ENCODE data around the gene ECE1.
"Not testable (repeated sequence)": the region's sequence is repeated elsewhere in the genome, so short reads cannot be mapped to it uniquely, and the experiment has no call there.

Gene ECE1

DNA sequence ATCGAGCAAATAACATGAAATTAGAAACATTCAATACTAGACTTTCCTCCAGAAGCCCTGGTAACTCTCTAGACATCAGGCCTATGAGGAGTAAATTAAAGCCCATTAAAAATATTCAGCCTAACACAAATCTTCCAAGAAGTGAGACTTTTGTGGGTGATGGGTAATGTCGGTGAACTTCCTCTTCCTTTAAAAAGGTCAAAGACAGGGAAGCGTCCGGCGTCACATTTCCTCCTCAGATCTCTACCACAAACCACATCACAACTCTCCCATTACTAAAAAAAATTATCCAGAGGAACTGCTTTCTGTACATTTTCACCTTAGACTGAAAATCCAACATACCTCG is 115.0 kb downstream of the ECE1 start:
- peak; percentile 84 for DNase-seq

DNA sequence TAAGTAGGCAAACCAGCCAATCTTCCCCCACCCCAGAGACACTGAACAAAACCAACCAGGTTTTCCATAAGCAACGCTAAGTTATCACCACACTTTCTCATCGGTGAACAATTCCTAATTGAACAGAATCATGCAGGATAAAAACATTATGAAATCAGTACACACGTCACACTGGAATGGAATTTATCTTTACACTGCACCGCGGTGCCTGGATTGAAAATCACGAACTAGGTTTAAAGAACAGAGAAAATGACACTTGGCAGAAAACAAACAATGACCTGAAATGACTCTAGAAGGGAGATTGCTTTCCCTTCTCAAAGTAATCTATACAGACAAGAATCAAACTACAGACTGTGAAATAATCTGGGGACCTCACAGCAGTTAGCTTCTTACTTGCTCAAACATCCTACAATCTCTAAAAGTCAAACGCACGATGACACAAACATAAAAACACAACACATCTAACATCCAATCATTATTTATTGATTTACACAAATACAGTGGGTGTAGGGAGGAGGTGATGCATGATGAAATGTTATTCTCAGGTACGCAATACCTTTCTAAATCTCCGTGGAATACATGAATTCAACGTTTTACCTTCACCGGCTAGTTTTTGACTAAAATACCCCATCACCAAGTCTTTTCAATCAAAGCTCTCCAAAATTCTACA is 115.5 kb downstream of the ECE1 start:
- peak; percentile 39 for DNase-seq

DNA sequence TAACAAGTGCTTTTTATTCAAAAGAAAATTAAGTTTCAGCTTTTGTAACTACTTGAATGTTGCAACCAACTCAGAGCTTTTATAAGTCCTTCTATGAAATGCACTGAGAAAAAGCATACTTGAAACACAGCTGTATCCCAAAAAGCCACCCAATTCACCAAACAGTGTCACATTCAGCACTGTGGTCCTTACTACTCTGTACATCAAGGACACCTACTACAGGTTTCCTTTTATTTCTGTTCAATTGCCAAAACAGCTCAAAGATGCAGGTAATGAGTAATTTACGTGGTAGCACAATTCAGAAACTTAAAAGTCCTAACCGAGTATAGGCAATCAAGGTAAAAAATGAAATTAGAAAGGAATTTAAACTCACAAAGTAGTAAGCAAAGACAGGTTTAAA is 116.0 kb downstream of the ECE1 start:
- DNase-seq: no peak

DNA sequence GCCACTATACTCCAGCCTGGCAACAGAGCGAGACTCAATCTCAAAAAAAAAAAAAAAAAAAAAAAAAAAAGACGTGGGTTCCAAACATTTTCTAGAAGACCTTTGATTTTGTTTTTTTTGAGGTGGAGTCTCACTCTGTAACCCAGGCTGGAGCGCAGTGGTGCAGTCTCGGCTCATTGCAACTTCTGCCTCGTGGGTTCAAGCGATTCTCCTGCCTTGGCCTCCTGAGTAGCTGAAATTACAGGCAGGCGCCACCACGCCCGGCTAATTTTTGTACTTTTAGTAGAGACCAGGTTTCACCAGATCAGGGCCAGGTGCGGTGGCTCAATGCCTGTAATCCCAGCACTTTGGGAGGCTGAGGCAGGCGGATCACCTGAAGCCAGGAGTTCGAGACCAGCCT is 117.2 kb downstream of the ECE1 start:
- DNase-seq: not testable (repeated sequence)

DNA sequence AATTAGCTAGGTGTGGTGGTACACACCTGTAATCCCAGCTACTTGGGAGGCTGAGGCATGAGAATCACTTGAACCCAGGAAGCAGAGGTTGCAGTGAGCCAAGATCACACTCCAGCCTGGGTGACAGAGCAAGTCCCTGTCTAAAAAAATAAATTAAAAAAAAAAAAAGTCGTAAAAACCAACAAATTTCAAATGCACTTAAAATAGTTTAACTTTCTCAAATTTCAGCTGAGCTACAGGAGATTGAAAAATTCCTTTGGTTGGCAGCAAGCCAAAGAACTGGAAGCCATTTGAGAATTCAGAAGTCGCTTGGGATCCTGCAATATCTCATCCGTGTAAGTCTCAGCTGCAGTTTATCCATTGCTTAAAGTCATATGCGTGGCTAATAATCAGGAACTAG is 119.4 kb downstream of the ECE1 start:
- DNase-seq: not testable (repeated sequence)

DNA sequence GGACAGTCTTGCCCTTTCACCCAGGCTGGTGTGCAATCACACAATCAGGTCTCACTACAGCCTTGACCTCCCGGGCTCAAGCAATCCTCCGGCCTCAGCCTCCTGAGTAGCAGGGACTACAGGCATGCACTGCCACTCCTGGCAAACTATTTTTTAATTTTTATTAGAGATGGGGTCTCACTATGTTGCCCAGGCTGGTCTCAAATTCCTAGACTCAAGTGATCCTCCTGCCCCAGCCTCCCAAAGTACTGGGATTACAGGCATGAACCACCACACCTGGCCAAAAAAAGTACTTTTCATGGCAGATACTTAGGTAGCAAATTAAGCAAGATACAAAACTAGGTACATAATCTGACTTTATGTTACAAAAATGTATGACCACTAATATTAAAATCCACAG is 121.8 kb downstream of the ECE1 start:
- DNase-seq: no peak
